ENCODE data around the gene RET. TPM values are rescaled to one million over a fixed set of nuclear protein-coding genes. Genes with fewer than 3 reads are reported as not detected.

The RET gene
- total RNA-seq, 2 donors from 2014 or later: 1.9 to 3.3 TPM

GRCh38 chr10:43035800-43036199 lies 41.1 kb upstream of the RET start:
- DNase-seq: no peak
- intact Hi-C loops (cut with DNase I): no loop called here
- no peak overlapping the region for H3K27ac ChIP-seq
- H3K4me3 ChIP-seq: no peak overlapping the region
- no peak overlapping the region for H3K9ac ChIP-seq (ENCODE audit: low read depth in 2 of 2, low read length in 2 of 2)
- no peaks in the 10 kb centered on the region for H3K4me1 ChIP-seq
- H3K36me3 ChIP-seq: no peaks in the 10 kb centered on the region
- no peaks in the 10 kb centered on the region for H3K27me3 ChIP-seq
- H3K9me3 ChIP-seq: no peaks in the 10 kb centered on the region
- no peak for TF ChIP-seq CTCF (IDR thresholded peaks at IDR 0.05)

GRCh38 chr10:43036481-43037428 lies 40.1 kb upstream of the RET start:
- no peak for TF ChIP-seq CTCF (IDR thresholded peaks at IDR 0.05)

GRCh38 chr10:43037440-43037839 lies 39.4 kb upstream of the RET start:
- intact Hi-C loops (cut with DNase I): no loop called here
- Histone ChIP-seq H3K4me1 (no peaks in the 10 kb centered on the region), H3K27ac (no peak overlapping the region), H3K27me3 (no peaks in the 10 kb centered on the region), H3K9me3 (no peaks in the 10 kb centered on the region), H3K9ac (ENCODE audit: low read depth in 2 of 2, low read length in 2 of 2) (no peak overlapping the region), H3K4me3 (no peak overlapping the region), H3K36me3 (no peaks in the 10 kb centered on the region)
- TF ChIP-seq CTCF (IDR thresholded peaks at IDR 0.05): no peak
- DNase-seq: peak; percentile 7

More at GRCh38 chr10:43036481-43037428, 40.1 kb upstream of the RET start:
- no peak overlapping the region for H3K9ac ChIP-seq (ENCODE audit: low read depth in 2 of 2, low read length in 2 of 2)
- no peaks in the 10 kb centered on the region for H3K4me1 ChIP-seq
- no peaks in the 10 kb centered on the region for H3K36me3 ChIP-seq
- H3K4me3 ChIP-seq: no peak overlapping the region
- intact Hi-C loops (cut with DNase I): no loop called here
- no peaks in the 10 kb centered on the region for H3K27me3 ChIP-seq
- H3K27ac ChIP-seq: no peak overlapping the region
- DNase-seq: no peak
- H3K9me3 ChIP-seq: no peaks in the 10 kb centered on the region

- Histone ChIP-seq H3K9me3 (no peaks in the 10 kb centered on the region), H3K4me3 (no peak overlapping the region), H3K27me3 (no peaks in the 10 kb centered on the region), H3K36me3 (no peaks in the 10 kb centered on the region), H3K9ac (ENCODE audit: low read depth in 2 of 2, low read length in 2 of 2) (no peak overlapping the region), H3K27ac (no peak overlapping the region), H3K4me1 (no peaks in the 10 kb centered on the region)
- no peak for TF ChIP-seq CTCF (IDR thresholded peaks at IDR 0.05)
- DNase-seq: peak; percentile 7
- intact Hi-C loops (cut with DNase I): no loop called here
Observed at GRCh38 chr10:43037942-43038782, 38.7 kb upstream of the RET start.

GRCh38 chr10:43038783-43039623 lies 37.9 kb upstream of the RET start:
- H3K9ac ChIP-seq (ENCODE audit: low read depth in 2 of 2, low read length in 2 of 2): no peak overlapping the region
- DNase-seq: no peak

More at GRCh38 chr10:43038783-43039623, 37.9 kb upstream of the RET start:
- no peaks in the 10 kb centered on the region for H3K9me3 ChIP-seq
- no peak overlapping the region for H3K4me3 ChIP-seq
- no peak overlapping the region for H3K27ac ChIP-seq
- H3K4me1 ChIP-seq: no peaks in the 10 kb centered on the region
- intact Hi-C loops (cut with DNase I): no loop called here
- no peaks in the 10 kb centered on the region for H3K36me3 ChIP-seq
- H3K27me3 ChIP-seq: no peaks in the 10 kb centered on the region
- TF ChIP-seq CTCF (IDR thresholded peaks at IDR 0.05): no peak
